Spinal cord (tissue), 10 donors: ENCODE measurements around the gene PCDHGA8. TPM values are rescaled to one million over a fixed set of nuclear protein-coding genes. Genes with fewer than 3 reads are reported as not detected.
"Not testable (repeated sequence)": the region's sequence is repeated elsewhere in the genome, so short reads cannot be mapped to it uniquely, and the experiment has no call there.

ENCODE experiments used
- DNase-seq, 6 donors: peaks; one replicate each; pipeline versions ENCODE4 v3.0.0 to v3.0.0-alpha.2; 2013 to 2015; ENCODE audit warnings: low spot score in 6 of 6, low read depth in 4 of 6
- H3K27ac ChIP-seq: one replicate; pipeline ENCODE4 v1.5.1; 2013; ENCODE audit warnings: low read depth, low read length, control low read depth
- H3K27me3 ChIP-seq: one replicate; pipeline ENCODE4 v1.6.1; 2013; ENCODE audit warnings: low read length; ENCODE audit not compliant: control insufficient read depth, insufficient read depth
- H3K36me3 ChIP-seq: one replicate; pipeline ENCODE4 v1.6.1; 2013; ENCODE audit warnings: low read length; ENCODE audit not compliant: control insufficient read depth, insufficient read depth
- H3K4me1 ChIP-seq: one replicate; pipeline ENCODE4 v1.6.1; 2013; ENCODE audit warnings: low read length; ENCODE audit not compliant: control insufficient read depth, insufficient read depth
- H3K4me3 ChIP-seq: one replicate; pipeline ENCODE4 v1.5.1; 2013; ENCODE audit warnings: low read depth, low read length, control low read depth
- H3K9me3 ChIP-seq: one replicate; pipeline ENCODE4 v1.6.1; 2013; ENCODE audit warnings: low read length; ENCODE audit not compliant: control insufficient read depth, insufficient read depth
- WGBS: methylation state at CpG from one replicate; pipeline ENCODE4 v1.1.5; 2013; ENCODE audit warnings: missing lambda C conversion rate; ENCODE audit not compliant: insufficient coverage; 5-methylcytosine and 5-hydroxymethylcytosine counted together
- polyA plus RNA-seq, 2 donors: library from polyadenylated mRNA; unstranded; fragments of 120-200 nt; gene quantifications; one replicate each; pipeline ENCODE4 v1.2.1, GENCODE V29; 2013; ENCODE audit not compliant: insufficient read length in 2 of 2
- total RNA-seq, 2 donors: library from RNA; depleted of rRNA in 1 of 2; stranded (reverse); fragments of 120-200 nt in 1 of 2; fragments of >200 nt in 1 of 2; gene quantifications; one replicate each; pipeline versions ENCODE4 v1.2.3 to v1.2.4, GENCODE V29; 2013 to 2014
- donor health status: healthy.

The PCDHGA8 gene
- total and polyA plus RNA-seq, 4 donors, result 1.9 to 5.6 (median 3.4) TPM

GRCh38 chr5:141369994-141370848 is 22.2 kb upstream of the PCDHGA8 start, which contains the start of gene PCDHGB3:
PCDHGB3 (plus strand) TSS chr5:141370242; CDS start chr5:141370395, 153 bp downstream.
- H3K27ac ChIP-seq, result no peak within 1 kb of the TSS
- H3K27me3 ChIP-seq, result no peaks in the 10 kb centered on the region
- peaks cover 12% of the 10 kb centered on the region for H3K4me1 ChIP-seq
- peaks cover 10% of the 10 kb centered on the region for H3K36me3 ChIP-seq
- peak in 2 of 6 donors; percentile 22 to 29 for DNase-seq
- 18% methylated on average over 30 of the region's 32 CpGs for WGBS
- H3K4me3 ChIP-seq, result no peak within 1 kb of the TSS
- peaks cover 48% of the 10 kb centered on the region for H3K9me3 ChIP-seq

GRCh38 chr5:141371572-141372475 is 20.6 kb upstream of the PCDHGA8 start:
- Histone ChIP-seq H3K27ac (no peak overlapping the region), H3K36me3 (peaks cover 19% of the 10 kb centered on the region), H3K9me3 (peaks cover 51% of the 10 kb centered on the region), H3K27me3 (no peaks in the 10 kb centered on the region), H3K4me1 (peaks cover 12% of the 10 kb centered on the region), H3K4me3 (no peak overlapping the region)
- 22% methylated on average over 69 of the region's 69 CpGs for WGBS
- no peak for DNase-seq

- 10% methylated on average over 27 of the region's 27 CpGs for WGBS
- H3K36me3 ChIP-seq, result peaks cover 19% of the 10 kb centered on the region
- H3K4me1 ChIP-seq, result peaks cover 12% of the 10 kb centered on the region
- DNase-seq, result peak in 2 of 6 donors; percentile 51 to 70
- H3K27me3 ChIP-seq, result no peaks in the 10 kb centered on the region
- peaks cover 53% of the 10 kb centered on the region for H3K9me3 ChIP-seq
- H3K4me3 ChIP-seq, result peak within 1 kb of the TSS; percentile 20
- no peak within 1 kb of the TSS for H3K27ac ChIP-seq
Measured at GRCh38 chr5:141373673-141374317, 18.6 kb upstream of the PCDHGA8 start, which contains the start of gene PCDHGA6. PCDHGA6 (plus strand) TSS chr5:141373891; CDS start chr5:141374084, 193 bp downstream.

GRCh38 chr5:141374627-141375026 is 17.8 kb upstream of the PCDHGA8 start:
- Histone ChIP-seq H3K4me3 (no peak overlapping the region), H3K4me1 (peaks cover 12% of the 10 kb centered on the region), H3K27ac (no peak overlapping the region), H3K9me3 (peaks cover 59% of the 10 kb centered on the region), H3K27me3 (no peaks in the 10 kb centered on the region), H3K36me3 (peaks cover 19% of the 10 kb centered on the region)
- DNase-seq, result no peak
- WGBS, result 56% methylated on average over 14 of the region's 14 CpGs

GRCh38 chr5:141375444-141376155 is 16.8 kb upstream of the PCDHGA8 start:
- Histone ChIP-seq H3K4me1 (peaks cover 12% of the 10 kb centered on the region), H3K36me3 (peaks cover 19% of the 10 kb centered on the region), H3K9me3 (peaks cover 57% of the 10 kb centered on the region)
- WGBS, result 34% methylated on average over 35 of the region's 48 CpGs
- H3K27ac ChIP-seq, DNase-seq, H3K4me3 ChIP-seq, H3K27me3 ChIP-seq: not testable (repeated sequence)

GRCh38 chr5:141382469-141383294 is 9.8 kb upstream of the PCDHGA8 start, which contains the start of gene PCDHGA7:
PCDHGA7 (plus strand) TSS chr5:141382742; CDS start chr5:141382900, 158 bp downstream.
- H3K4me1 ChIP-seq, result no peaks in the 10 kb centered on the region
- 10% methylated on average over 31 of the region's 37 CpGs for WGBS
- no peaks in the 10 kb centered on the region for H3K27me3 ChIP-seq
- H3K36me3 ChIP-seq, result peaks cover 11% of the 10 kb centered on the region
- H3K4me3 ChIP-seq, result no peak within 1 kb of the TSS
- no peak within 1 kb of the TSS for H3K27ac ChIP-seq
- peak in 2 of 6 donors; percentile 9 to 10 for DNase-seq
- H3K9me3 ChIP-seq, result peaks cover 51% of the 10 kb centered on the region

- H3K27me3 ChIP-seq, result no peaks in the 10 kb centered on the region
- H3K9me3 ChIP-seq, result peaks cover 53% of the 10 kb centered on the region
- H3K4me3 ChIP-seq, result no peak overlapping the region
- WGBS, result 20% methylated on average over 16 of the region's 21 CpGs
- H3K36me3 ChIP-seq, result peaks cover 11% of the 10 kb centered on the region
- no peak for DNase-seq
- H3K27ac ChIP-seq, result no peak overlapping the region
- H3K4me1 ChIP-seq, result no peaks in the 10 kb centered on the region
Measured at GRCh38 chr5:141383345-141383744, 9.1 kb upstream of the PCDHGA8 start.

- Histone ChIP-seq H3K27ac (no peak overlapping the region), H3K4me3 (no peak overlapping the region), H3K4me1 (no peaks in the 10 kb centered on the region), H3K27me3 (no peaks in the 10 kb centered on the region), H3K36me3 (peaks cover 16% of the 10 kb centered on the region), H3K9me3 (peaks cover 56% of the 10 kb centered on the region)
- DNase-seq, result no peak
- WGBS, result 44% methylated on average over 40 of the region's 43 CpGs
Measured at GRCh38 chr5:141384471-141385267, 7.8 kb upstream of the PCDHGA8 start.
